DOHH2 (cell line): ENCODE data around the gene TBL1X.

Source experiments
- H3F3A ChIP-seq: fragments of 200-600 bp; sonication (generic), shearing (Covaris generic); 2 replicates; pipeline ENCODE4 v1.6.0; 2016; ENCODE audit warnings: antibody characterized with exemption, mild to moderate bottlenecking; ENCODE audit not compliant: control insufficient read depth, insufficient read depth
- H3K27ac ChIP-seq: fragments of 200-600 bp; sonication (generic); 2 replicates; pipeline ENCODE4 v1.5.1; 2014; ENCODE audit warnings: low read depth, mild to moderate bottlenecking, low read length, moderate library complexity
- H3K27me3 ChIP-seq: fragments of 200-600 bp; sonication (generic); 2 replicates; pipeline ENCODE4 v1.6.1; 2014; ENCODE audit warnings: mild to moderate bottlenecking, low read length, mixed read lengths; ENCODE audit not compliant: control insufficient read depth
- H3K36me3 ChIP-seq: fragments of 200-600 bp; sonication (generic); 2 replicates; pipeline ENCODE4 v1.6.1; 2014; ENCODE audit warnings: mild to moderate bottlenecking, low read length, moderate library complexity, mixed read lengths; ENCODE audit not compliant: control insufficient read depth
- H3K4me1 ChIP-seq: fragments of 200-600 bp; sonication (generic); 2 replicates; pipeline ENCODE4 v1.6.1; 2014; ENCODE audit warnings: mild to moderate bottlenecking, low read length, mixed read lengths; ENCODE audit not compliant: control insufficient read depth
- H3K4me2 ChIP-seq: fragments of 200-600 bp; sonication (generic); 2 replicates; pipeline ENCODE4 v1.6.0; 2014; ENCODE audit warnings: mild to moderate bottlenecking, low read length, moderate library complexity
- H3K4me3 ChIP-seq: fragments of 200-600 bp; sonication (generic); 2 replicates; pipeline ENCODE4 v1.5.1; 2014; ENCODE audit warnings: mild to moderate bottlenecking, low read length, mixed read lengths
- H3K79me2 ChIP-seq: fragments of 200-600 bp; sonication (generic); 2 replicates; pipeline ENCODE4 v1.6.1; 2014; ENCODE audit warnings: mild to moderate bottlenecking, low read length, mixed read lengths; ENCODE audit not compliant: control insufficient read depth
- H3K9me2 ChIP-seq: fragments of 200-600 bp; sonication (generic); replicated peaks from 2 replicates; pipeline ENCODE4 v1.6.1; 2014; ENCODE audit warnings: mild to moderate bottlenecking, low read length, mixed read lengths; ENCODE audit not compliant: control insufficient read depth
- H3K9me3 ChIP-seq: fragments of 200-600 bp; sonication (generic); 2 replicates; pipeline ENCODE4 v1.6.1; 2014; ENCODE audit warnings: antibody characterized with exemption, low read length, mixed read lengths; ENCODE audit not compliant: control insufficient read depth, insufficient read depth
- H4K20me1 ChIP-seq: fragments of 200-600 bp; sonication (generic); 2 replicates; pipeline ENCODE4 v1.6.0; 2014; ENCODE audit warnings: low read depth, mild to moderate bottlenecking, antibody characterized with exemption, low read length, moderate library complexity; ENCODE audit not compliant: control insufficient read depth, insufficient read depth
- CTCF ChIP-seq: fragments of 200-600 bp; sonication (generic); IDR thresholded peaks from one replicate; pipeline ENCODE4 v1.5.1; 2014; ENCODE audit warnings: antibody characterized with exemption, mild to moderate bottlenecking, low read depth, low read length; ENCODE audit not compliant: poor library complexity, severe bottlenecking
- EZH2phosphoT487 ChIP-seq: fragments of 200-600 bp; sonication (generic); IDR thresholded peaks from 2 replicates; pipeline ENCODE4 v1.6.1; 2017; ENCODE audit warnings: borderline replicate concordance, mild to moderate bottlenecking, antibody characterized with exemption, low read length, moderate library complexity, mixed read lengths

The TBL1X gene

DNA sequence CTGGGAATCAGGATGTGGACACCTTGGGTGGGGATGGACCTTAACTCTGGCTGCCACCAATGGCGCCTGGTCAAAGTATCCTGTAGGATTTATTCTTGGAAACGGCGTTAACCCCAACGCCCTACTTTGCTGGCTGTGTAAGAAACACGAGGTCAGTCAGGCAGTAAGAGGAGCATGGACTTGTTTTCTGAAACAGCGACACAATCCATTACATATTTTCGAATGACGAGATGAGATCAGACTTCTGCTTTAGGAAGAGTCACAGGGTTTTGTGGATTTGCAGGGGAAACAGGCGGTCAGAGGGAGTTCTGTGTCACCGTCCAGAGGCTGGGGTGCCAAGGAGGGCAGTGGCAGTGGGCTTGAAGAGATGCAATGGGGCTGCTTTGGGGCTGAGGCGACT lies 92.2 kb downstream of the TBL1X start:
- Histone ChIP-seq H3K9me2 (no peaks in the 10 kb centered on the region), H3K79me2 (peaks cover 11% of the 10 kb centered on the region; the same call in 1 of the 2 replicates), H3K27me3 (no peaks in the 10 kb centered on the region), H3K4me1 (no peaks in the 10 kb centered on the region), H4K20me1 (no peaks in the 10 kb centered on the region), H3F3A (no peaks in the 10 kb centered on the region), H3K27ac (no peak overlapping the region), H3K9me3 (no peaks in the 10 kb centered on the region), H3K4me2 (no peak overlapping the region), H3K36me3 (no peaks in the 10 kb centered on the region), H3K4me3 (no peak overlapping the region)
- TF ChIP-seq EZH2phosphoT487 = no peak
- TF ChIP-seq CTCF = no peak

DNA sequence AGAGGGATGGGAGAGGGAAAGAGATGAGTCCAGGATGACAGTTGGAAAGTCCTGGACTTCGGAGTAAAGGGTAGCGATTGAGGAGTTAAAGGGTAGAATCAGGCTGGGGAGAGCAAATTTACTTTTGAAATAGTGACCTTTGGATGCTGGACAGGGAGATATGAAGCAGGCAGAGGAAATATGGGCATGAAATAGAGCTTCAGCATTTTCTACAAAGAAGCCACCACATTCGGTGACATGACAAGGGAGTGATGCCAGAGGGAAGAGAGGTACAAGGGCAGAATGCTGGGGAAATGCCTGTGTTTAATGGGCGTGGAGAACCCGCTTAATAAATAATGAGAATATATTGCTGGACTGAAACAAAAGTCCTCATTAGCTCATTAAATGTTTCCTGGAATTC lies 92.7 kb downstream of the TBL1X start:
- no peak overlapping the region for H3K27ac ChIP-seq
- H3K4me2 ChIP-seq = no peak overlapping the region
- H3K9me2 ChIP-seq = no peaks in the 10 kb centered on the region
- H3F3A ChIP-seq = no peaks in the 10 kb centered on the region
- H3K79me2 ChIP-seq = peaks cover 11% of the 10 kb centered on the region; the same call in 1 of the 2 replicates
- no peak for TF ChIP-seq CTCF
- H3K27me3 ChIP-seq = no peaks in the 10 kb centered on the region
- no peaks in the 10 kb centered on the region for H4K20me1 ChIP-seq
- no peak overlapping the region for H3K4me3 ChIP-seq
- no peaks in the 10 kb centered on the region for H3K4me1 ChIP-seq
- H3K36me3 ChIP-seq = no peaks in the 10 kb centered on the region
- no peaks in the 10 kb centered on the region for H3K9me3 ChIP-seq

- H3K27ac ChIP-seq = no peak overlapping the region
- H3K9me3 ChIP-seq = no peaks in the 10 kb centered on the region
- H3K36me3 ChIP-seq = no peaks in the 10 kb centered on the region
- TF ChIP-seq EZH2phosphoT487 (no peak), CTCF (no peak)
- no peaks in the 10 kb centered on the region for H3K4me1 ChIP-seq
- H3K9me2 ChIP-seq = no peaks in the 10 kb centered on the region
- no peaks in the 10 kb centered on the region for H3K27me3 ChIP-seq
- no peak overlapping the region for H3K4me3 ChIP-seq
- no peak overlapping the region for H3K4me2 ChIP-seq
- no peaks in the 10 kb centered on the region for H4K20me1 ChIP-seq
- H3F3A ChIP-seq = no peaks in the 10 kb centered on the region
- peaks cover 11% of the 10 kb centered on the region; the same call in 1 of the 2 replicates for H3K79me2 ChIP-seq
Observed at GRCh38 chrX:9558615-9559014, 93.8 kb downstream of the TBL1X start.

- Histone ChIP-seq H3K9me3 (no peaks in the 10 kb centered on the region), H4K20me1 (no peaks in the 10 kb centered on the region), H3K36me3 (no peaks in the 10 kb centered on the region), H3K4me2 (no peak overlapping the region), H3K9me2 (no peaks in the 10 kb centered on the region), H3F3A (no peaks in the 10 kb centered on the region), H3K27ac (no peak overlapping the region), H3K27me3 (no peaks in the 10 kb centered on the region), H3K4me3 (no peak overlapping the region), H3K79me2 (peaks cover 7% of the 10 kb centered on the region; the same call in 1 of the 2 replicates), H3K4me1 (no peaks in the 10 kb centered on the region)
- TF ChIP-seq EZH2phosphoT487 (no peak), CTCF (no peak)
Observed at GRCh38 chrX:9560219-9560618, 95.4 kb downstream of the TBL1X start.
